ENCODE data around the gene TMEM150A.
A peak's percentile ranks its signal among the peaks of the same experiment; 100 is the strongest.

The TMEM150A gene

GRCh38 chr2:85601771-85602475, 575 bp downstream of the TMEM150A start:
- Histone ChIP-seq H3K36me3 (peaks cover 15% of the 10 kb centered on the region), H3K9me3 (ENCODE audit: severe bottlenecking) (no peaks in the 10 kb centered on the region), H3K27me3 (ENCODE audit: insufficient read depth, low read depth, severe bottlenecking) (no peaks in the 10 kb centered on the region), H3K27ac (no peak overlapping the region), H3K4me3 (ENCODE audit: low read depth, low read length) (peak overlapping the region; percentile 53)
- TF ChIP-seq CTCF (IDR thresholded peaks at IDR 0.05; ENCODE audit: low read depth, low read length) = no peak
- DNase-seq = peak; percentile 35

GRCh38 chr2:85600951-85601770, 1.3 kb downstream of the TMEM150A start:
- Histone ChIP-seq H3K4me3 (ENCODE audit: low read depth, low read length) (no peak overlapping the region), H3K27me3 (ENCODE audit: insufficient read depth, low read depth, severe bottlenecking) (no peaks in the 10 kb centered on the region), H3K9me3 (ENCODE audit: severe bottlenecking) (no peaks in the 10 kb centered on the region), H3K27ac (no peak overlapping the region), H3K36me3 (peaks cover 18% of the 10 kb centered on the region)
- TF ChIP-seq CTCF (IDR thresholded peaks at IDR 0.05; ENCODE audit: low read depth, low read length) = no peak
- no peak for DNase-seq

- Histone ChIP-seq H3K27ac (no peak overlapping the region), H3K9me3 (ENCODE audit: severe bottlenecking) (no peaks in the 10 kb centered on the region), H3K27me3 (ENCODE audit: insufficient read depth, low read depth, severe bottlenecking) (no peaks in the 10 kb centered on the region), H3K4me3 (ENCODE audit: low read depth, low read length) (no peak overlapping the region), H3K36me3 (peaks cover 18% of the 10 kb centered on the region)
- DNase-seq = no peak
- no peak for TF ChIP-seq CTCF (IDR thresholded peaks at IDR 0.05; ENCODE audit: low read depth, low read length)
Observed at GRCh38 chr2:85600235-85600575, 2.3 kb downstream of the TMEM150A start.

- no peaks in the 10 kb centered on the region for H3K27me3 ChIP-seq (ENCODE audit: insufficient read depth, low read depth, severe bottlenecking)
- no peak overlapping the region for H3K4me3 ChIP-seq (ENCODE audit: low read depth, low read length)
- no peak overlapping the region for H3K27ac ChIP-seq
- no peaks in the 10 kb centered on the region for H3K9me3 ChIP-seq (ENCODE audit: severe bottlenecking)
- DNase-seq = no peak
- TF ChIP-seq CTCF (IDR thresholded peaks at IDR 0.05; ENCODE audit: low read depth, low read length) = no peak
- peaks cover 18% of the 10 kb centered on the region for H3K36me3 ChIP-seq
Observed at GRCh38 chr2:85599468-85600234, 2.8 kb downstream of the TMEM150A start.

GRCh38 chr2:85598594-85599340, 3.7 kb downstream of the TMEM150A start:
- Histone ChIP-seq H3K27me3 (ENCODE audit: insufficient read depth, low read depth, severe bottlenecking) (no peaks in the 10 kb centered on the region), H3K4me3 (ENCODE audit: low read depth, low read length) (no peak overlapping the region), H3K36me3 (peaks cover 18% of the 10 kb centered on the region), H3K9me3 (ENCODE audit: severe bottlenecking) (no peaks in the 10 kb centered on the region), H3K27ac (no peak overlapping the region)
- no peak for DNase-seq
- TF ChIP-seq CTCF (IDR thresholded peaks at IDR 0.05; ENCODE audit: low read depth, low read length) = no peak
